ENCODE measurements around the gene TPK1. TPM values are rescaled to one million over a fixed set of nuclear protein-coding genes. Genes with fewer than 3 reads are reported as not detected.
A peak's percentile ranks its signal among the peaks of the same experiment; 100 is the strongest.
"Not testable (repeated sequence)": the region's sequence is repeated elsewhere in the genome, so short reads cannot be mapped to it uniquely, and the experiment has no call there.

TPK1 gene
- total RNA-seq, 2 donors from 2014 or later = 20.3 to 21.7 TPM

GRCh38 chr7:144437370-144438191 is 398.3 kb downstream of the TPK1 start:
- DNase-seq = peak in 1 of 3 donors; percentile 23
- peaks cover 18% of the 10 kb centered on the region for H3K27me3 Mint-ChIP-seq
- ATAC-seq = peak; percentile 50
- H3K4me1 Mint-ChIP-seq = no peaks in the 10 kb centered on the region
- H3K9me3 ChIP-seq (ENCODE audit: control insufficient read depth, low read length, poor library complexity, severe bottlenecking) = no peaks in the 10 kb centered on the region
- no peak overlapping the region for H3K4me3 Mint-ChIP-seq
- H3K27ac Mint-ChIP-seq = no peak overlapping the region
- no peaks in the 10 kb centered on the region for H3K36me3 Mint-ChIP-seq (ENCODE audit: low read depth)

GRCh38 chr7:144436500-144436899 is 399.4 kb downstream of the TPK1 start:
- DNase-seq (no peak), ATAC-seq (no peak)
- no peaks in the 10 kb centered on the region for H3K9me3 ChIP-seq (ENCODE audit: control insufficient read depth, low read length, poor library complexity, severe bottlenecking)
- H3K27me3 Mint-ChIP-seq = peaks cover 18% of the 10 kb centered on the region
- H3K27ac Mint-ChIP-seq = no peak overlapping the region
- H3K4me1 Mint-ChIP-seq = no peaks in the 10 kb centered on the region
- no peak overlapping the region for H3K4me3 Mint-ChIP-seq
- H3K36me3 Mint-ChIP-seq (ENCODE audit: low read depth) = no peaks in the 10 kb centered on the region

- DNase-seq (no peak), ATAC-seq (no peak)
- Mint-ChIP-seq H3K27me3 (peaks cover 4% of the 10 kb centered on the region), H3K36me3 (ENCODE audit: low read depth) (peaks cover 6% of the 10 kb centered on the region), H3K4me3 (no peak overlapping the region), H3K4me1 (no peaks in the 10 kb centered on the region), H3K27ac (no peak overlapping the region)
- no peaks in the 10 kb centered on the region for H3K9me3 ChIP-seq (ENCODE audit: control insufficient read depth, low read length, poor library complexity, severe bottlenecking)
Measured at GRCh38 chr7:144428431-144428830, 407.4 kb downstream of the TPK1 start.

- ATAC-seq; H3K4me1 Mint-ChIP-seq; H3K9me3 ChIP-seq (ENCODE audit: control insufficient read depth, low read length, poor library complexity, severe bottlenecking); H3K27ac Mint-ChIP-seq; DNase-seq; H3K4me3 Mint-ChIP-seq; H3K27me3 Mint-ChIP-seq; H3K36me3 Mint-ChIP-seq (ENCODE audit: low read depth): not testable (repeated sequence)
Measured at GRCh38 chr7:144427539-144427938, 408.3 kb downstream of the TPK1 start.

DNA sequence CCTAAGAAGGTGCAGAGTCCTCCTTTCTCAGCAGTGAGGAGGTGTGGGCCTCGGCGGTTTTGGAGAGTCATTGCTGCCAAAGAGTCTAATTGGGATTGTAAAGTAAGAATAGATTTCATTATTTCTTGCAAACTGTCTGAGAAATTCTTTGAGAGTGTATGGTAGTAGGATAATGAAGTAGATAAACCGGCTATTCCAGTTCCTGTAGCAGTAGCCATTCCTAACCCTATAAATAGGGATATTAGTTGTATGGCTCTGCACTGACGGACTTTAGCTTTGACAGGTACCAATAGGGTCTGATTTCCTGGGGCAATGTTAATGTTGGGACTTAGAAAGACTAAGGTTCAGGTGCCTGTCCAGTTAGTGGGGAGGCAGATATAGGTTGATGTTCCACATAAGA is 416.9 kb downstream of the TPK1 start:
- DNase-seq; ATAC-seq; H3K4me3 Mint-ChIP-seq; H3K36me3 Mint-ChIP-seq (ENCODE audit: low read depth); H3K9me3 ChIP-seq (ENCODE audit: control insufficient read depth, low read length, poor library complexity, severe bottlenecking); H3K4me1 Mint-ChIP-seq; H3K27ac Mint-ChIP-seq: not testable (repeated sequence)
- H3K27me3 Mint-ChIP-seq = peaks cover 33% of the 10 kb centered on the region

GRCh38 chr7:144416341-144416740 is 419.5 kb downstream of the TPK1 start:
- peaks cover 2% of the 10 kb centered on the region for H3K36me3 Mint-ChIP-seq (ENCODE audit: low read depth)
- H3K27me3 Mint-ChIP-seq = peaks cover 35% of the 10 kb centered on the region
- no peak overlapping the region for H3K27ac Mint-ChIP-seq
- no peak for ATAC-seq
- no peaks in the 10 kb centered on the region for H3K9me3 ChIP-seq (ENCODE audit: control insufficient read depth, low read length, poor library complexity, severe bottlenecking)
- DNase-seq = no peak
- no peak overlapping the region for H3K4me3 Mint-ChIP-seq
- peaks cover 4% of the 10 kb centered on the region for H3K4me1 Mint-ChIP-seq

DNA sequence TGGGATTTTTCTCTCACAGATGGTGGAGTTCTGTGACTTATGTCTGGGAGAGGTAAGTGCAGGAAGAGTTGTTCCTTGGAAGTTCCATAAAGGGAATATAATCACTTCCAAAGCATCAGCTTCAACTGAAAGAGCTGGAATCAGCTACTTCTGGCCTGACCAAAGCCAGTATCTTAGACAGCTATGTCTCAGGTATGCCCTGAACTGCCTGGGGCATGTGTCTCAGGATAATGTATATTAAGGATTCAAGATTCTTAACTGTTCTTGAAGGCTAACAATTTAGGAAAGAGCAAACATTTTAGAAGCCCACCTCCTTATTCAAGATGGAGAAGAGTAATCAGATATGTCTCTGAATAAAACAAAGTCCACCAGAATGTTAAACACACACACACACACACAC is 420.0 kb downstream of the TPK1 start:
- Mint-ChIP-seq H3K27ac (no peak overlapping the region), H3K4me1 (peaks cover 5% of the 10 kb centered on the region), H3K36me3 (ENCODE audit: low read depth) (peaks cover 2% of the 10 kb centered on the region), H3K4me3 (no peak overlapping the region), H3K27me3 (peaks cover 38% of the 10 kb centered on the region)
- no peak for ATAC-seq
- no peaks in the 10 kb centered on the region for H3K9me3 ChIP-seq (ENCODE audit: control insufficient read depth, low read length, poor library complexity, severe bottlenecking)
- no peak for DNase-seq

DNA sequence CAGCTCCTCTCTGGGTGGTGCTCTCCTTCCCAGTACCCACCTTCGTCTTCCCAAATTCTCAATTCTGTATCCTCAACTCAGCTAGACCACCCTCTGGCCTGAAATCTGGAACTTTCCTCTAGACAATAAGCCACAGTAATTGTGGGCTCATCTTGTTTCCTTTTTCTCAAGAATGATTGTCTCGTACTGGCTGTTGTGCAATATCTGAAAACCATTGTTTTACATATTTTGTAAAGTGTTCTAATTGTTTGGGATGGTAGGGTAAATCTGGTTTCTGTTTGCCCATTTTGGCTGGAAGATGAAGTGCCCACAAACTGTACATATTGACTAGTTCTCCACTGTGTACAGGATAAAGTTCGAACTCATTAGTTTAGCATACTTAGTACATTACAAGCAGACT is 421.0 kb downstream of the TPK1 start:
- no peak for ATAC-seq
- H3K36me3 Mint-ChIP-seq (ENCODE audit: low read depth) = peaks cover 2% of the 10 kb centered on the region
- H3K4me3 Mint-ChIP-seq = no peak overlapping the region
- H3K9me3 ChIP-seq (ENCODE audit: control insufficient read depth, low read length, poor library complexity, severe bottlenecking) = no peaks in the 10 kb centered on the region
- H3K4me1 Mint-ChIP-seq = peaks cover 9% of the 10 kb centered on the region
- peaks cover 48% of the 10 kb centered on the region for H3K27me3 Mint-ChIP-seq
- H3K27ac Mint-ChIP-seq = no peak overlapping the region
- no peak for DNase-seq

- Mint-ChIP-seq H3K4me3 (no peak overlapping the region), H3K27ac (no peak overlapping the region), H3K27me3 (peaks cover 58% of the 10 kb centered on the region), H3K4me1 (peaks cover 12% of the 10 kb centered on the region), H3K36me3 (ENCODE audit: low read depth) (no peaks in the 10 kb centered on the region)
- H3K9me3 ChIP-seq (ENCODE audit: control insufficient read depth, low read length, poor library complexity, severe bottlenecking) = no peaks in the 10 kb centered on the region
- no peak for DNase-seq
- no peak for ATAC-seq
Measured at GRCh38 chr7:144410441-144410840, 425.4 kb downstream of the TPK1 start.

GRCh38 chr7:144408121-144408520 is 427.7 kb downstream of the TPK1 start:
- H3K9me3 ChIP-seq (ENCODE audit: control insufficient read depth, low read length, poor library complexity, severe bottlenecking) = no peaks in the 10 kb centered on the region
- peaks cover 8% of the 10 kb centered on the region for H3K4me1 Mint-ChIP-seq
- no peaks in the 10 kb centered on the region for H3K36me3 Mint-ChIP-seq (ENCODE audit: low read depth)
- H3K4me3 Mint-ChIP-seq = no peak overlapping the region
- no peak overlapping the region for H3K27ac Mint-ChIP-seq
- H3K27me3 Mint-ChIP-seq = peaks cover 50% of the 10 kb centered on the region
- no peak for DNase-seq
- ATAC-seq = no peak

DNA sequence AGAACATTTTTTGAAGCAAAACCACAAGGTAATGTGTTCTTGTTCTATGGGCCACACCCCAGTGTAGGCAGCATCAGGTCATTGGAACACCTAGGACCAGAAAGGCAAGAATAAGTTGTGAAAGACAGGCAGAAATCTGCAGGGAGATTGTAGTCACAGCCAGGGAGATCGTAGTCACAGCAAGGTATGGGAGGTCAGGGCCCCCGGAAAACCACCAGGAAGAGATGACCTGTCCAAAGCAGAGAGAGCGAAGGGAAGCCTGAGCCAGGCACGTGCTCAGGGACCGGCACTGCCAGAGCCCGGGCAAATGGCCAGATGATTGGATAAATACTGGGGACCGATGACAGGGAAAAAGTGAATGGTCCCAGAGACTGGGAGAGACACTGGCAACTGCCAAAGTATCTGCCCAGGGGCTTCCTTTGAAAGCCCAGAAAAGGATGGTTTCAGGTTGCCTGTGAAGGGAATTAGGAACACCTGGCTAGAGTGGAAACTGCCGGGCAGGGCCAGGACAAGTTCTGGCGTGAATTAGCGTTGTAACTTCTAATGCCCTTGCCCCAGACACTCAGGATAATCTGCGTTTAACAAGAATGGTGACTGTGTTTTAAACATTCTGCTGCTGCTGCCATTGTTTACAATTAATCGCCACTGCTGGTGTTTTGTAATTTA is 428.5 kb downstream of the TPK1 start:
- no peak overlapping the region for H3K4me3 Mint-ChIP-seq
- no peak for ATAC-seq
- H3K27ac Mint-ChIP-seq = no peak overlapping the region
- peaks cover 8% of the 10 kb centered on the region for H3K4me1 Mint-ChIP-seq
- peaks cover 57% of the 10 kb centered on the region for H3K27me3 Mint-ChIP-seq
- DNase-seq = no peak
- no peaks in the 10 kb centered on the region for H3K36me3 Mint-ChIP-seq (ENCODE audit: low read depth)
- H3K9me3 ChIP-seq (ENCODE audit: control insufficient read depth, low read length, poor library complexity, severe bottlenecking) = no peaks in the 10 kb centered on the region

- Mint-ChIP-seq H3K4me1 (peaks cover 6% of the 10 kb centered on the region), H3K36me3 (ENCODE audit: low read depth) (no peaks in the 10 kb centered on the region), H3K27ac (no peak overlapping the region), H3K27me3 (peaks cover 61% of the 10 kb centered on the region), H3K4me3 (no peak overlapping the region)
- DNase-seq = no peak
- ATAC-seq = no peak
- H3K9me3 ChIP-seq (ENCODE audit: control insufficient read depth, low read length, poor library complexity, severe bottlenecking) = no peaks in the 10 kb centered on the region
Measured at GRCh38 chr7:144404946-144405345, 430.9 kb downstream of the TPK1 start.

GRCh38 chr7:144403649-144404061 is 432.2 kb downstream of the TPK1 start, which contains the start of gene NOBOX:
NOBOX (minus strand) TSS chr7:144403693.
- H3K9me3 ChIP-seq (ENCODE audit: control insufficient read depth, low read length, poor library complexity, severe bottlenecking) = no peaks in the 10 kb centered on the region
- Mint-ChIP-seq H3K4me3 (no peak within 1 kb of the TSS), H3K27ac (no peak within 1 kb of the TSS), H3K36me3 (ENCODE audit: low read depth) (no peaks in the 10 kb centered on the region), H3K4me1 (peaks cover 6% of the 10 kb centered on the region), H3K27me3 (peaks cover 56% of the 10 kb centered on the region)
- ATAC-seq (no peak), DNase-seq (no peak)
